NT2/D1 (cell line): ENCODE results near the gene TRIM39.

Experiments
- DNase-seq: peaks from one replicate; pipeline ENCODE4 v3.0.0-alpha.2; 2011; ENCODE audit warnings: low read depth, low spot score
- H3K27me3 ChIP-seq: 2 replicates; pipeline ENCODE4 v1.6.0; 2011; ENCODE audit warnings: mild to moderate bottlenecking; ENCODE audit not compliant: insufficient read length, insufficient read depth
- H3K36me3 ChIP-seq: 2 replicates; pipeline ENCODE4 v1.6.1; 2011; ENCODE audit warnings: mild to moderate bottlenecking, low read length, mixed read lengths; ENCODE audit not compliant: insufficient read depth, insufficient read length
- H3K4me1 ChIP-seq: 2 replicates; pipeline ENCODE4 v1.5.1; 2011; ENCODE audit not compliant: insufficient read depth, insufficient read length
- H3K4me3 ChIP-seq: 2 replicates; pipeline ENCODE4 v1.5.1; 2011; ENCODE audit warnings: low read depth; ENCODE audit not compliant: insufficient read length
- H3K9ac ChIP-seq: 2 replicates; pipeline ENCODE4 v1.6.0; 2011; ENCODE audit warnings: low read depth; ENCODE audit not compliant: insufficient read length
- H3K9me3 ChIP-seq: 2 replicates; pipeline ENCODE4 v1.5.1; 2011; ENCODE audit warnings: mild to moderate bottlenecking, low read length; ENCODE audit not compliant: insufficient read depth
- SUZ12 ChIP-seq: IDR thresholded peaks from 2 replicates; pipeline ENCODE4 v1.6.1; 2011; ENCODE audit not compliant: insufficient read length, insufficient read depth; ENCODE audit errors: extremely low read depth
- YY1 ChIP-seq: IDR thresholded peaks from 2 replicates; pipeline ENCODE4 v1.6.1; 2011; ENCODE audit not compliant: insufficient read length, insufficient read depth
- ZNF274 ChIP-seq: IDR thresholded peaks from 2 replicates; pipeline ENCODE4 v1.6.1; 2011; ENCODE audit warnings: mild to moderate bottlenecking, low read depth, low read length

Gene TRIM39

GRCh38 chr6:30328397-30328796, 1.7 kb downstream of the TRIM39 start:
- peaks cover 31% of the 10 kb centered on the region for H3K36me3 ChIP-seq
- H3K4me3 ChIP-seq: no peak overlapping the region
- no peaks in the 10 kb centered on the region for H3K9me3 ChIP-seq

GRCh38 chr6:30329331-30329730, 2.6 kb downstream of the TRIM39 start:
- H3K27me3 ChIP-seq: no peaks in the 10 kb centered on the region
- no peak overlapping the region for H3K9ac ChIP-seq
- TF ChIP-seq SUZ12: no peak
- TF ChIP-seq YY1: no peak
- TF ChIP-seq ZNF274: no peak
- H3K4me3 ChIP-seq: no peak overlapping the region
- no peaks in the 10 kb centered on the region for H3K9me3 ChIP-seq
- peaks cover 35% of the 10 kb centered on the region for H3K36me3 ChIP-seq
- DNase-seq: no peak
- peaks cover 2% of the 10 kb centered on the region for H3K4me1 ChIP-seq

More at GRCh38 chr6:30328397-30328796, 1.7 kb downstream of the TRIM39 start:
- TF ChIP-seq SUZ12: no peak
- no peak for TF ChIP-seq ZNF274
- TF ChIP-seq YY1: no peak
- Histone ChIP-seq H3K4me1 (peaks cover 2% of the 10 kb centered on the region), H3K9ac (no peak overlapping the region), H3K27me3 (no peaks in the 10 kb centered on the region)
- no peak for DNase-seq

- Histone ChIP-seq H3K9me3 (no peaks in the 10 kb centered on the region), H3K4me3 (no peak overlapping the region), H3K36me3 (peaks cover 58% of the 10 kb centered on the region), H3K27me3 (no peaks in the 10 kb centered on the region), H3K9ac (no peak overlapping the region), H3K4me1 (peaks cover 2% of the 10 kb centered on the region)
- no peak for TF ChIP-seq SUZ12
- no peak for TF ChIP-seq YY1
- TF ChIP-seq ZNF274: no peak
- DNase-seq: no peak
Observed at GRCh38 chr6:30331981-30332380, 5.3 kb downstream of the TRIM39 start.

- Histone ChIP-seq H3K36me3 (peaks cover 63% of the 10 kb centered on the region), H3K4me3 (no peak overlapping the region), H3K9ac (no peak overlapping the region), H3K27me3 (no peaks in the 10 kb centered on the region), H3K9me3 (no peaks in the 10 kb centered on the region), H3K4me1 (no peaks in the 10 kb centered on the region)
- no peak for DNase-seq
- TF ChIP-seq ZNF274 (no peak), SUZ12 (no peak), YY1 (no peak)
Observed at GRCh38 chr6:30334075-30334783, 7.5 kb downstream of the TRIM39 start.

GRCh38 chr6:30340589-30341054, 13.9 kb downstream of the TRIM39 start:
- H3K36me3 ChIP-seq: peaks cover 56% of the 10 kb centered on the region
- H3K9ac ChIP-seq: no peak overlapping the region
- H3K27me3 ChIP-seq: no peaks in the 10 kb centered on the region
- no peaks in the 10 kb centered on the region for H3K9me3 ChIP-seq
- H3K4me3 ChIP-seq: no peak overlapping the region
- no peak for TF ChIP-seq SUZ12
- TF ChIP-seq YY1: no peak
- TF ChIP-seq ZNF274: no peak
- no peaks in the 10 kb centered on the region for H3K4me1 ChIP-seq
- DNase-seq: no peak

GRCh38 chr6:30341218-30341617, 14.5 kb downstream of the TRIM39 start:
- Histone ChIP-seq H3K36me3 (peaks cover 52% of the 10 kb centered on the region), H3K27me3 (no peaks in the 10 kb centered on the region), H3K9ac (no peak overlapping the region), H3K4me3 (no peak overlapping the region), H3K9me3 (no peaks in the 10 kb centered on the region), H3K4me1 (no peaks in the 10 kb centered on the region)
- TF ChIP-seq SUZ12: no peak
- no peak for TF ChIP-seq YY1
- TF ChIP-seq ZNF274: no peak
- DNase-seq: no peak

- H3K4me1 ChIP-seq: no peaks in the 10 kb centered on the region
Observed at GRCh38 chr6:30341728-30342127, 15.0 kb downstream of the TRIM39 start.

More at GRCh38 chr6:30341728-30342127, 15.0 kb downstream of the TRIM39 start:
- Histone ChIP-seq H3K4me3 (no peak overlapping the region), H3K9me3 (no peaks in the 10 kb centered on the region), H3K9ac (no peak overlapping the region), H3K36me3 (peaks cover 54% of the 10 kb centered on the region), H3K27me3 (no peaks in the 10 kb centered on the region)
- DNase-seq: no peak
- no peak for TF ChIP-seq YY1
- TF ChIP-seq ZNF274: no peak
- TF ChIP-seq SUZ12: no peak
